ENCODE results near the gene U2SURP. TPM values are rescaled to one million over a fixed set of nuclear protein-coding genes. Genes with fewer than 3 reads are reported as not detected.
A peak's percentile ranks its signal among the peaks of the same experiment; 100 is the strongest.

The U2SURP gene
- total and polyA plus RNA-seq, 4 donors = 8.3 to 41.2 (median 30.3) TPM

- H3K27ac ChIP-seq (ENCODE audit: low read depth in 1 of 2, low read length in 2 of 2) = no peak overlapping the region
- TF ChIP-seq TAF1 (conservative IDR thresholded peaks at IDR 0.05) = no peak
- H3K4me1 ChIP-seq (ENCODE audit: control insufficient read depth in 4 of 4, insufficient read depth in 4 of 4, low read length in 3 of 4) = no peaks in the 10 kb centered on the region
- H3K4me3 ChIP-seq (ENCODE audit: low read depth in 1 of 3, low read length in 3 of 3) = no peak overlapping the region
- H3K36me3 ChIP-seq (ENCODE audit: control insufficient read depth in 4 of 4, insufficient read depth in 3 of 4, low read depth in 1 of 4, low read length in 3 of 4) = no peaks in the 10 kb centered on the region
- H3K27me3 ChIP-seq (ENCODE audit: control insufficient read depth in 4 of 4, insufficient read depth in 4 of 4, low read length in 3 of 4) = peaks cover 0 to 3% (median 0%) of the 10 kb centered on the region in 4 donors
- 91% methylated on average over 17 of the region's 17 CpGs for WGBS
- no peaks in the 10 kb centered on the region for H3K9me3 ChIP-seq (ENCODE audit: control insufficient read depth in 4 of 4, low read length in 3 of 4)
- DNase-seq (ENCODE audit: low spot score) = peak; percentile 81
- no peak overlapping the region for H3K9ac ChIP-seq (ENCODE audit: low read depth in 1 of 2, low read length in 2 of 2)
These were observed 83.7 kb downstream of the U2SURP start for GRCh38 chr3:143084856-143085731.

GRCh38 chr3:143088835-143089234, 87.5 kb downstream of the U2SURP start:
- Histone ChIP-seq H3K27ac (ENCODE audit: low read depth in 1 of 2, low read length in 2 of 2) (no peak overlapping the region), H3K4me1 (ENCODE audit: control insufficient read depth in 4 of 4, insufficient read depth in 4 of 4, low read length in 3 of 4) (no peaks in the 10 kb centered on the region), H3K9me3 (ENCODE audit: control insufficient read depth in 4 of 4, low read length in 3 of 4) (no peaks in the 10 kb centered on the region), H3K4me3 (ENCODE audit: low read depth in 1 of 3, low read length in 3 of 3) (no peak overlapping the region), H3K9ac (ENCODE audit: low read depth in 1 of 2, low read length in 2 of 2) (no peak overlapping the region), H3K36me3 (ENCODE audit: control insufficient read depth in 4 of 4, insufficient read depth in 3 of 4, low read depth in 1 of 4, low read length in 3 of 4) (no peaks in the 10 kb centered on the region), H3K27me3 (ENCODE audit: control insufficient read depth in 4 of 4, insufficient read depth in 4 of 4, low read length in 3 of 4) (no peaks in the 10 kb centered on the region)
- 86% methylated on average over 1 of the region's 1 CpG for WGBS
- no peak for DNase-seq (ENCODE audit: low spot score)
- no peak for TF ChIP-seq FOXA2 (IDR thresholded peaks at IDR 0.05)
- no peak for TF ChIP-seq TAF1 (conservative IDR thresholded peaks at IDR 0.05)
- no peak for TF ChIP-seq ZBTB33 (IDR thresholded peaks at IDR 0.05)
- no peak for TF ChIP-seq FOXA1 (IDR thresholded peaks at IDR 0.05)
- TF ChIP-seq RXRA (IDR thresholded peaks at IDR 0.05) = no peak

- TF ChIP-seq, protein P1, sequence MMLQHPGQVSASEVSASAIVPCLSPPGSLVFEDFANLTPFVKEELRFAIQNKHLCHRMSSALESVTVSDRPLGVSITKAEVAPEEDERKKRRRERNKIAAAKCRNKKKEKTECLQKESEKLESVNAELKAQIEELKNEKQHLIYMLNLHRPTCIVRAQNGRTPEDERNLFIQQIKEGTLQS (IDR thresholded peaks at IDR 0.05) = no peak
- TF ChIP-seq REST (IDR thresholded peaks at IDR 0.05) = no peak
- TF ChIP-seq ZBTB33 (IDR thresholded peaks at IDR 0.05) = no peak
- TF ChIP-seq SP1 (IDR thresholded peaks at IDR 0.05) = no peak
- TF ChIP-seq, protein P2, sequence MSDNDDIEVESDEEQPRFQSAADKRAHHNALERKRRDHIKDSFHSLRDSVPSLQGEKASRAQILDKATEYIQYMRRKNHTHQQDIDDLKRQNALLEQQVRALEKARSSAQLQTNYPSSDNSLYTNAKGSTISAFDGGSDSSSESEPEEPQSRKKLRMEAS (IDR thresholded peaks at IDR 0.05) = no peak
- no peak for TF ChIP-seq HNF4G (IDR thresholded peaks at IDR 0.05)
- no peak for TF ChIP-seq FOXA1 (IDR thresholded peaks at IDR 0.05)
- Histone ChIP-seq H3K9me3 (ENCODE audit: control insufficient read depth in 4 of 4, low read length in 3 of 4) (no peaks in the 10 kb centered on the region), H3K36me3 (ENCODE audit: control insufficient read depth in 4 of 4, insufficient read depth in 3 of 4, low read depth in 1 of 4, low read length in 3 of 4) (no peaks in the 10 kb centered on the region), H3K27ac (ENCODE audit: low read depth in 1 of 2, low read length in 2 of 2) (no peak overlapping the region), H3K4me3 (ENCODE audit: low read depth in 1 of 3, low read length in 3 of 3) (no peak overlapping the region), H3K27me3 (ENCODE audit: control insufficient read depth in 4 of 4, insufficient read depth in 4 of 4, low read length in 3 of 4) (no peaks in the 10 kb centered on the region), H3K9ac (ENCODE audit: low read depth in 1 of 2, low read length in 2 of 2) (no peak overlapping the region), H3K4me1 (ENCODE audit: control insufficient read depth in 4 of 4, insufficient read depth in 4 of 4, low read length in 3 of 4) (no peaks in the 10 kb centered on the region)
- DNase-seq (ENCODE audit: low spot score) = no peak
- 92% methylated on average over 4 of the region's 4 CpGs for WGBS
These were observed 88.6 kb downstream of the U2SURP start for GRCh38 chr3:143089965-143090364.

Data from liver (tissue), 9 donors.